ENCODE measurements around the gene ZNF175. TPM values are rescaled to one million over a fixed set of nuclear protein-coding genes. Genes with fewer than 3 reads are reported as not detected.

The ZNF175 gene
- total RNA-seq, 1 experiment from 2014 or later = 16.1 TPM

DNA sequence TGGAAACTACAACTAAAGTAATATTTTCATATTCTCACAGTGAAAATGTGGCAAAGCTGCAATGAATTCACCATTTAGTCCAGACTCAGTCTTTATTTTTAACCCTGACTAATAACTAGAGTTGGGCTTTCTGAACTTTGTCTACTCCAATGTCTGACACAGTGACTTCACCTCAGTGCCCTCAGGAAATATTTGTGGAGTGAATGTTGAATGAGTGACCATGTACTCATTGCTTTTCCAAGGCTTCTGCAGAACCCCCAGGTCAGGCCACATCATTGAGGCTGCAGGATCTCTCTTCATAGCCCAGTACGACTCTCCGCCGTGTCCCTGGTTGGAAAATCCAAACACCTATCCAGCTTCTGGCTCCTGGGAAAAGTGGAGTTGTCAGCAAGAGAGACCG lies 1.8 kb downstream of the ZNF175 start:
- intact Hi-C loops (cut with micrococcal nuclease; ENCODE audit: unreplicated experiment) = loop anchor here (10.0 kb wide), 1 partner anchor 98 kb away; the partner anchor contains the start of gene CEACAM18
- no peak overlapping the region for H3K4me3 Mint-ChIP-seq (ENCODE audit: low read depth, unreplicated experiment)
- peaks cover 11% of the 10 kb centered on the region for H3K4me1 Mint-ChIP-seq (ENCODE audit: low read depth, unreplicated experiment)
- TF ChIP-seq, protein P1, sequence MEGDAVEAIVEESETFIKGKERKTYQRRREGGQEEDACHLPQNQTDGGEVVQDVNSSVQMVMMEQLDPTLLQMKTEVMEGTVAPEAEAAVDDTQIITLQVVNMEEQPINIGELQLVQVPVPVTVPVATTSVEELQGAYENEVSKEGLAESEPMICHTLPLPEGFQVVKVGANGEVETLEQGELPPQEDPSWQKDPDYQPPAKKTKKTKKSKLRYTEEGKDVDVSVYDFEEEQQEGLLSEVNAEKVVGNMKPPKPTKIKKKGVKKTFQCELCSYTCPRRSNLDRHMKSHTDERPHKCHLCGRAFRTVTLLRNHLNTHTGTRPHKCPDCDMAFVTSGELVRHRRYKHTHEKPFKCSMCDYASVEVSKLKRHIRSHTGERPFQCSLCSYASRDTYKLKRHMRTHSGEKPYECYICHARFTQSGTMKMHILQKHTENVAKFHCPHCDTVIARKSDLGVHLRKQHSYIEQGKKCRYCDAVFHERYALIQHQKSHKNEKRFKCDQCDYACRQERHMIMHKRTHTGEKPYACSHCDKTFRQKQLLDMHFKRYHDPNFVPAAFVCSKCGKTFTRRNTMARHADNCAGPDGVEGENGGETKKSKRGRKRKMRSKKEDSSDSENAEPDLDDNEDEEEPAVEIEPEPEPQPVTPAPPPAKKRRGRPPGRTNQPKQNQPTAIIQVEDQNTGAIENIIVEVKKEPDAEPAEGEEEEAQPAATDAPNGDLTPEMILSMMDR (IDR thresholded peaks at IDR 0.05; ENCODE audit: unreplicated experiment) = no peak
- CTCF ChIA-PET = no interaction called here
- H3K27ac Mint-ChIP-seq (ENCODE audit: unreplicated experiment) = no peak overlapping the region
- H3K9me3 Mint-ChIP-seq (ENCODE audit: low read depth, unreplicated experiment) = no peaks in the 10 kb centered on the region
- peaks cover 17% of the 10 kb centered on the region for H3K36me3 Mint-ChIP-seq (ENCODE audit: insufficient read depth, unreplicated experiment)
- BruUV-seq (replicated peaks) = no TSS peak
- no peaks in the 10 kb centered on the region for H3K27me3 Mint-ChIP-seq (ENCODE audit: unreplicated experiment)
- DNase-seq = no peak

DNA sequence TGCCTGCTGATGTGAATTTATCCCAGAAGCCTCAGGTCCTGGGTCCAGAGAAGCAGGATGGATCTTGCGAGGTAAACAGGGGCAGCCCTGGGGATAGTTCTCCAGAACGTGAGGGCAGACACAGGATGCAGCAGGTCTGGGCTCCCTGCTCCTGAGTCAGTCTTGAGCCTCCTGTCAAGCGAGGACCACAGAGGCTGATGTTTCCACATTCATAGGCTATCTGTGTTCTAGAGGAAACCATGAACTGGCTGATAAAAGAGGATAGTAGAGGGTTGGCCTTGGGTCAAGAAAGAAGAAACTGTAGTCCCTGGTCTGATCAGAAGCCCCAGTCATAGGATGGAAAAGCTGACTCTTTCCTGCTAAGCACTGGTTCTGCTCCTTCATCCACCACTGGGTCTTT lies 2.2 kb downstream of the ZNF175 start:
- BruUV-seq (replicated peaks) = no TSS peak
- peaks cover 20% of the 10 kb centered on the region for H3K36me3 Mint-ChIP-seq (ENCODE audit: insufficient read depth, unreplicated experiment)
- H3K27me3 Mint-ChIP-seq (ENCODE audit: unreplicated experiment) = no peaks in the 10 kb centered on the region
- H3K4me1 Mint-ChIP-seq (ENCODE audit: low read depth, unreplicated experiment) = peaks cover 11% of the 10 kb centered on the region
- no peak overlapping the region for H3K27ac Mint-ChIP-seq (ENCODE audit: unreplicated experiment)
- H3K4me3 Mint-ChIP-seq (ENCODE audit: low read depth, unreplicated experiment) = no peak overlapping the region
- intact Hi-C loops (cut with micrococcal nuclease; ENCODE audit: unreplicated experiment) = loop anchor here (10.0 kb wide), 1 partner anchor 99 kb away; the partner anchor contains the start of gene CEACAM18
- DNase-seq = no peak
- CTCF ChIA-PET = no interaction called here
- TF ChIP-seq, protein P1 (IDR thresholded peaks at IDR 0.05; ENCODE audit: unreplicated experiment) = no peak
- no peaks in the 10 kb centered on the region for H3K9me3 Mint-ChIP-seq (ENCODE audit: low read depth, unreplicated experiment)

DNA sequence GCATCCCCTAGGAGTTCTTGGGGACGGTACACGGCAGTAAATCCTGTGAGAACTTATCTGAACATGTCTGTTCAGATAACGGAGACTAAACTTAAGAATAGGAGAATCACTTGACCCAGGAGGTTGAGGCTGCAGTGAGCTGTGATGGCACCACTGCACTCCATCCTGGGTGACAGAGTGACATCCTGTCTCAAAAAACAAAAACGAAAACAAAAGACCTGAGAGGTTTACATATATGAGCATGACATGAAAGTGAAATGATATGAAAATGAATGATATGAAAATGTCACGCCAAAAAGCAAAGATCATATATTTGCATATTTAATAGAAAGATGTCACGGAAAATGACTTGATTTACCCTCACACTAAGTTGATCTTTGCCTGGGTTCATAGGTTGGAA lies 5.8 kb downstream of the ZNF175 start:
- H3K36me3 Mint-ChIP-seq (ENCODE audit: insufficient read depth, unreplicated experiment) = peaks cover 13% of the 10 kb centered on the region
- no peak overlapping the region for H3K27ac Mint-ChIP-seq (ENCODE audit: unreplicated experiment)
- no peak for DNase-seq
- CTCF ChIA-PET = no interaction called here
- peaks cover 6% of the 10 kb centered on the region for H3K4me1 Mint-ChIP-seq (ENCODE audit: low read depth, unreplicated experiment)
- no peak overlapping the region for H3K4me3 Mint-ChIP-seq (ENCODE audit: low read depth, unreplicated experiment)
- intact Hi-C loops (cut with micrococcal nuclease; ENCODE audit: unreplicated experiment) = loop anchor here (10.0 kb wide), 1 partner anchor 102 kb away; the partner anchor contains the start of gene CEACAM18
- BruUV-seq (replicated peaks) = no TSS peak
- TF ChIP-seq, protein P1 (IDR thresholded peaks at IDR 0.05; ENCODE audit: unreplicated experiment) = no peak
- no peaks in the 10 kb centered on the region for H3K27me3 Mint-ChIP-seq (ENCODE audit: unreplicated experiment)
- peaks cover 6% of the 10 kb centered on the region for H3K9me3 Mint-ChIP-seq (ENCODE audit: low read depth, unreplicated experiment)

DNA sequence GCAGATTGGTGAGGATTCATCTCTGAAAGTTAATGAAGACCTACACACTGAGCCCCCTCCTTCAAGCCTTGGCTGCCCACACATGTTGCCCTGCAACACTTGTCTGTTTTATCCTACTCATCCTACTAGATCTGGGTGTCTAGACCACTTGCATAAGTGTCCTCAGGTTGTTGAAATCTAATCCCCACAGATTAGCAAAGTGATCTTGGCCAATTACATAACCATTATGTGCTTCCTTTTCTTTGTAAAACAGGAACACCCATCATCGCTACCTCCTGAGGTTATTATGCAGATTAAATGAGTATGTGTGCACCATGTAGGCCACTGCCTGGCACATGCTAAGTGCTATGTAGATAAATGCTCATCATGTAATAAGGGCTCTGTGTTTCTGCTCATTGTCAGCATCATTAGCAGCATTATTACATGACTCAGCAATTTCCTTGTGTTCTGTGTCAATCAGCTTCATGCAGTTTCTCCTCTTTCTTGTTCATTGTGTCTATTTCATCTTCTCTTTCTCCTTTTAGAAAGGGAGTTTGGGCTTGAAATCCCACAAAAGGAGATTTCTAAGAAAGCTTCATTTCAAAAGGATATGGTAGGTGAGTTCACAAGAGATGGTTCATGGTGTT lies 15.1 kb downstream of the ZNF175 start:
- Mint-ChIP-seq H3K4me1 (ENCODE audit: low read depth, unreplicated experiment) (no peaks in the 10 kb centered on the region), H3K27ac (ENCODE audit: unreplicated experiment) (peak overlapping the region; percentile 33), H3K27me3 (ENCODE audit: unreplicated experiment) (no peaks in the 10 kb centered on the region), H3K9me3 (ENCODE audit: low read depth, unreplicated experiment) (peaks cover 28% of the 10 kb centered on the region), H3K4me3 (ENCODE audit: low read depth, unreplicated experiment) (no peak overlapping the region), H3K36me3 (ENCODE audit: insufficient read depth, unreplicated experiment) (peaks cover 8% of the 10 kb centered on the region)
- no peak for DNase-seq
- CTCF ChIA-PET = no interaction called here
- BruUV-seq (replicated peaks) = no TSS peak
- intact Hi-C loops (cut with micrococcal nuclease; ENCODE audit: unreplicated experiment) = no loop called here
- TF ChIP-seq, protein P1 (IDR thresholded peaks at IDR 0.05; ENCODE audit: unreplicated experiment) = no peak

All from Calu3 (cell line).